Adipocyte (in vitro differentiated cells): ENCODE results near the gene MEIS2.

ENCODE experiments used
- DNase-seq: peaks from one replicate; pipeline ENCODE4 v3.0.0-alpha.2; 2015; ENCODE audit warnings: low read depth
- H3K27me3 ChIP-seq: replicated peaks from 2 replicates; pipeline ENCODE4 v1.7.0; 2013; ENCODE audit warnings: mild to moderate bottlenecking, low read length, moderate library complexity; ENCODE audit not compliant: control insufficient read depth, insufficient read depth
- H3K36me3 ChIP-seq: 2 replicates; pipeline ENCODE4 v1.7.0; 2013; ENCODE audit warnings: low read length, mild to moderate bottlenecking, moderate library complexity; ENCODE audit not compliant: control insufficient read depth, insufficient read depth, severe bottlenecking
- H3K4me1 ChIP-seq: 2 replicates; pipeline ENCODE4 v1.7.0; 2013; ENCODE audit warnings: mild to moderate bottlenecking, low read length, moderate library complexity; ENCODE audit not compliant: control insufficient read depth, insufficient read depth
- H3K4me3 ChIP-seq: 2 replicates; pipeline ENCODE4 v1.7.0; 2013; ENCODE audit warnings: mild to moderate bottlenecking, low read length, moderate library complexity
- H3K9ac ChIP-seq: 2 replicates; pipeline ENCODE4 v1.7.0; 2013; ENCODE audit warnings: mild to moderate bottlenecking, low read length, moderate library complexity
- H3K9me3 ChIP-seq: 2 replicates; pipeline ENCODE4 v1.7.0; 2013; ENCODE audit warnings: mild to moderate bottlenecking, low read length, moderate library complexity; ENCODE audit not compliant: control insufficient read depth

Gene MEIS2

DNA sequence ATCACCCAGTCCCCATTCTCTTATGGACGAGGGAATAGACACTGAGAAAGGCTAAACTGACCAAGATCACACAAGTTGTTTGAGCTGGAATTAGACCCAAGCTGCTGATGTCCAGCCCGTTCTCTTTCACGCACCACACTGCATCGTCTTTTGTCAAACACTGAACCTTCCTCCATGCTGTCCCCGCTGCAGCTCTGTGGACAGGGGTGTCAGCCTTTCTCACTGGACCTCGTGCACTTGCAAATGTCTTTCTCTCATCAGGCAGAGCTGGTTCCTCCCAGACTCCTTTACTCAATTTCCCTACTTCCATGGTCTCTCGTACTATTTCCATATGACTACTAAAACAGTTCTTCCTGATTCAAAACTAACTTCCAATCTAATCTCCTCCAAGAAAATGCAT, 161.6 kb downstream of the MEIS2 start:
- Histone ChIP-seq H3K9ac (no peak overlapping the region), H3K4me3 (no peak overlapping the region), H3K4me1 (peaks cover 11% of the 10 kb centered on the region), H3K27me3 (no peaks in the 10 kb centered on the region), H3K9me3 (no peaks in the 10 kb centered on the region), H3K36me3 (peaks cover 16% of the 10 kb centered on the region)
- no peak for DNase-seq

DNA sequence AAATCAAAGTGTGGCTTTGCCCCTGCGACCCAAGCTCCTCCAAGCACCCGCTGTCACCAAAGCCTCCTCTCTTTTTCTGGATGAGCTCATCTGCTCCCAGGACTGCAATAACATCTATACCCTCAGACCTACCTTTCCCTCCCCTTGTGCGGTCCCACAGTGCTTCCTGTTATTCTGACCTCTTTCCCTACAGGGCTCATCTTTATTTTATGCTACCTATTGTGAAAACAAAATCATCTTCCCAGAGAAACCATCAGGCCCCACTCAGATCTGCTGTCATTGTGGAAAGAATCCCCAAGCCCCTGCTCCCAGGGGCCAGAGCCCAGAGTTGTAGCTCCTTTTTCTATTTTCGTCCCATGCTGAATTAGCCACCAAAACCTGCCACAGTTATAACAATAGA, 162.2 kb downstream of the MEIS2 start:
- H3K4me1 ChIP-seq = peaks cover 11% of the 10 kb centered on the region
- no peak for DNase-seq
- H3K27me3 ChIP-seq = no peaks in the 10 kb centered on the region
- H3K36me3 ChIP-seq = peaks cover 13% of the 10 kb centered on the region
- no peak overlapping the region for H3K4me3 ChIP-seq
- H3K9ac ChIP-seq = no peak overlapping the region
- H3K9me3 ChIP-seq = no peaks in the 10 kb centered on the region

DNA sequence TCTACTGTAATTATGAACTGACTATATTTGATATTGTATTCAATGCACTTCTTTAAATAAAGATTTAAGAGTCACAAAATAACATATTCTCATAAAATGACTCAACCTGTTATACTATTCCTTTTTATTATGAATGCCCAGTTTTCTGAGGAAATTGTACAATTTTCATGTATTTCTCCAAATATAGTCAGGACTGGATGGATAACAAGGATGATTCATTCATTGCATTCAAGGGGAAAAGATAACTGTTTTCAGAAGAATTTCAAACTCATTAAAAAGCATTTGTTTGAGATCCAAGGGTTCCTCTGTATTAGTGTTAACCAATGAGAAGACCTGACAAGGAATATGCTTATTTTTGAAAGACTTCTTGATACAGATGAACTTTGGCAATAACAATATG, 163.7 kb downstream of the MEIS2 start:
- peaks cover 11% of the 10 kb centered on the region for H3K4me1 ChIP-seq
- H3K36me3 ChIP-seq = peaks cover 7% of the 10 kb centered on the region
- H3K9me3 ChIP-seq = no peaks in the 10 kb centered on the region
- no peak overlapping the region for H3K4me3 ChIP-seq
- H3K9ac ChIP-seq = no peak overlapping the region
- peak; percentile 44 for DNase-seq
- no peaks in the 10 kb centered on the region for H3K27me3 ChIP-seq

DNA sequence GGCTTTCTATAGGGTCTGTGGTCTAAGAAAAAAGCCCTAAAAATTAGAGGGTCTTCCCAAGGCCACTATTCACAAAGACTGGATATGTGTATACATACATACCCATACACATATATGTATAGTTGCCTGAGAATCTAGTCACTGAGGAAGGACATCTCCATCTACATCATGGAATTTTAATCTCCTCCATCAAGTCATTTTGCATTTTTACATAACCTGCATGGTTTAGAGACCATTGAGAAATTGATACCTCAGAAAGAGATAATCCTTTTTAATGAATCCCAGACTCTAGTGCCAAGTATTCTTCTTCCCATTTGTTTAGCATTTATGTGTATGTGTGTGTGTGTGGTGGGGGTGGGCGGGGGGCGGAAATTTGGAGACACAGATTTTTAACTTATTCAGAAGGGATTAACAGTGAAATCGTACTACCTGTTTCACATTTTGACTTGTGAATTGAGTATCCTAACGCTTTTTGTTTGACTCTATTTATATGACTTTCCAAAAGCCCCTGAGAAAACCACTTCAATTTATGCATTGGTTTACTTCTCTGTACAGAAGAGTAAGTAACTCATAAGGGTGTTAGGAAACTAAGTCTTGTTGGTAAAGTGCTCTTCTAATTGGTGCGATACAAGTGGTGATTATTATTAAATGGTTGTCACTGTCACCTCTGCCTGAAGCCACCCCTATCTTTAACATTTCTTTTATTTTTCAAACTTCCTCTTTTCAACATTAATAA, 166.9 kb downstream of the MEIS2 start:
- Histone ChIP-seq H3K9ac (no peak overlapping the region), H3K36me3 (peaks cover 6% of the 10 kb centered on the region), H3K4me3 (no peak overlapping the region), H3K27me3 (no peaks in the 10 kb centered on the region), H3K4me1 (peaks cover 11% of the 10 kb centered on the region), H3K9me3 (no peaks in the 10 kb centered on the region)
- DNase-seq = no peak

DNA sequence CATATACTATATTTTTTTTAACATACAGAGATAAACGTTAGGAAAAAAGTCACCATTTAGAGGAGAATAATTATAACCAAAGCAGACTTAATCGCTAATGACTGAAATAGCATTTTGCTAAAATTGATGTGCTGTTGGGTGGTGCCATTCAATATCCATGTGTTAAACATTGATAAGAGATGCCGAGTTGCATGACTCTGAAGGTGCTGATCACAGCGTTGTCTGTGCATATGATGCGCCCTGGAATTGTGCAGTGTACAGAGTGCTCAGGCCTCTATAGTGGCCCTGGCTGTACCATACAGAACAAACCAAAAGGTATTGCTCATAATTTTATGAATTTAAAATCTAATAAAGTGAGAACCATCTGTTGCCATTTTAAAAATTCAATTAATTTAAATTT, 168.3 kb downstream of the MEIS2 start:
- Histone ChIP-seq H3K4me1 (peaks cover 9% of the 10 kb centered on the region), H3K9ac (no peak overlapping the region), H3K4me3 (no peak overlapping the region), H3K36me3 (peaks cover 16% of the 10 kb centered on the region), H3K9me3 (no peaks in the 10 kb centered on the region), H3K27me3 (no peaks in the 10 kb centered on the region)
- DNase-seq = no peak

DNA sequence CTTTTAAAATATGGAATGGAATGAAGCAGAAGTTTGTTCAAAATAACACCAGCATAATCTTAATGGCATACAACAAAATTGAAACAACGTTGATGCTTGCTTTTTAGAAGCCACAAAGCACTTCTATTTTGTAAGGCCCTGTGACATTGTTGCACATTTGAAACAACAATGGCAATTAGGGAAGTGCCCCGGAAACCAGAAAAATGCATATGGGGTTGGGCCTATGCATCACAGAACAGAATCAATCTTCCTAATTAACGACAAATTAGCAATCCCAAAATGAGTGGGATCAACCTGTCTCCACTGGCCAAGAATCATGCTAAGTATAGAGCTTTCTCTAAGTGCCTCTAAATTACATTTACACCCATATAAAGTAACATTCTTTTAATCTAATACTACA, 168.9 kb downstream of the MEIS2 start:
- DNase-seq = no peak
- Histone ChIP-seq H3K4me3 (no peak overlapping the region), H3K36me3 (peaks cover 19% of the 10 kb centered on the region), H3K27me3 (no peaks in the 10 kb centered on the region), H3K9ac (no peak overlapping the region), H3K4me1 (peaks cover 3% of the 10 kb centered on the region), H3K9me3 (no peaks in the 10 kb centered on the region)

DNA sequence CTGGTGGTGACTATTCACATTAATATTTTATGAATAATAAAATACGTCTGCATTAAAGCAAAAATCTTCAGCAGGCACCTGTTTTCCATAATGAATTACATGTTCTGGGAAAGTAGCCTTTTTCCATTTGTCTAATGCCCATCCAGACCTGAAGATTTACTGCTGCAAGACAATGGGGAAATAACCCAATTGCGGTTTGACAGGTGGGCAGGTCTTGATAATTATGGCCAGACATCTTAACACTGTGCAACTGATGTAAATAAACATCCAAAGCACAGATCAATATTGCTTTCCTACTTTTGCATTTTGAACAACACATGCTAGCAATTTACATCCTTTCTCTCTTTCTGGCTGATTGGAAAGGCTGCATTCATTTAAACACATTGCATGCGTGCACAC, 173.9 kb downstream of the MEIS2 start:
- H3K9ac ChIP-seq = no peak overlapping the region
- peaks cover 20% of the 10 kb centered on the region for H3K36me3 ChIP-seq
- H3K9me3 ChIP-seq = no peaks in the 10 kb centered on the region
- no peak overlapping the region for H3K4me3 ChIP-seq
- no peaks in the 10 kb centered on the region for H3K4me1 ChIP-seq
- no peaks in the 10 kb centered on the region for H3K27me3 ChIP-seq
- no peak for DNase-seq

DNA sequence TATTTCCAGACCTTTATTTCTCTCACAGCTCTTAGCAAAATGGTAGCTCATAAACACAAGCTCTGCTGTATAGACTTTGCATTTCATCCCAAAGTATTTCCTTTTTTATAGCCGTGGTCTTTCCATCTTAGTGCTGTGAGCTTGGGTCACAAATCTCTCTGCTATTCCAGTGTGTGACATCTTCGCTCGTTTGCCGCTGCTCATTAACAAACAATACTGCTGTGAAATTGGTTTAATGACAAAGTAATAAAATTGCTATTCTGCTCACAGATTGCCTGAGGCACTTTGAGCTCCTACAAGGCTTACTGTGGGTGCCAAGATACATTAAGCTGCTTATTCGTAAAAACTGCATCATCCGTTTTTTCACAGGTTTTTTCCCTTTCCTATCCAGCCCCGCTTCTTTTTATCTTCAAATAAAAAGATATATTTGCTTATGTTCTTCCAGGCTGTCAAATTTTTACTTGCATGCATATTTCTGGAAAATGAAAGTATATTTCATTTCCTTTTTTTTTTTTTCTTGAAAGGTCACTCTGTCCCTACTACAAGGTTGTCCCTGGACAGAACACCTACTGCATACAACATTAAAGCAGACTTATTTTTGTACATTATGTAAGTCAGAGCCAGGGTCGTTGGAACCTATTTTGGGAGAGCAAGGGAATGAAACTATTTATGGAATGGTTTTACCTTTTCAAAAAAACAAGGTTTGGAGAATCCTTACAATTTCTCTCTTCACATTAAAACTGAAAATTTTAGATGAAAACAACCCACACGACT, 174.5 kb downstream of the MEIS2 start:
- no peak overlapping the region for H3K9ac ChIP-seq
- H3K36me3 ChIP-seq = peaks cover 20% of the 10 kb centered on the region
- H3K4me1 ChIP-seq = no peaks in the 10 kb centered on the region
- no peak for DNase-seq
- H3K27me3 ChIP-seq = no peaks in the 10 kb centered on the region
- H3K9me3 ChIP-seq = no peaks in the 10 kb centered on the region
- H3K4me3 ChIP-seq = no peak overlapping the region

DNA sequence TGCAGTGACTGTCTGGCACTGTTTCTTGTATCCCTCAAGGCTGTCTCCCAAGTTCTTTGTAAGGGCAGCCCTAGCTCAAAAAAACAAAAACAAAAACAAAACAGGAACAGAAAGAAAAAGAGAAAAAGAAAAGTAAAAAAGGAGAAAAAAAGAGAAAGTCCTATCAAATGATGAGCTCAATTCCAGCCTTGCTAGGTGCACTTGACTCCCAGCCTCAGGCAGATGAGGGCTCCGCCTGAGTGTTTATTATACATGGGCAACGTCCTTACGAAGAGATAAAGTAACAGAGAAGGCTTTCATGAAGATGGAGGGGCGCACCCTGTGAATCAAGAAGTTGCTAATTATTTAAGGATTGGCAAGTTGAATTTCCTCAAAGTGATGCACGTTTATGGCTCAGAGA, 175.3 kb downstream of the MEIS2 start:
- no peak overlapping the region for H3K9ac ChIP-seq
- no peaks in the 10 kb centered on the region for H3K9me3 ChIP-seq
- no peaks in the 10 kb centered on the region for H3K27me3 ChIP-seq
- no peak for DNase-seq
- H3K4me1 ChIP-seq = no peaks in the 10 kb centered on the region
- H3K36me3 ChIP-seq = peaks cover 20% of the 10 kb centered on the region
- no peak overlapping the region for H3K4me3 ChIP-seq

DNA sequence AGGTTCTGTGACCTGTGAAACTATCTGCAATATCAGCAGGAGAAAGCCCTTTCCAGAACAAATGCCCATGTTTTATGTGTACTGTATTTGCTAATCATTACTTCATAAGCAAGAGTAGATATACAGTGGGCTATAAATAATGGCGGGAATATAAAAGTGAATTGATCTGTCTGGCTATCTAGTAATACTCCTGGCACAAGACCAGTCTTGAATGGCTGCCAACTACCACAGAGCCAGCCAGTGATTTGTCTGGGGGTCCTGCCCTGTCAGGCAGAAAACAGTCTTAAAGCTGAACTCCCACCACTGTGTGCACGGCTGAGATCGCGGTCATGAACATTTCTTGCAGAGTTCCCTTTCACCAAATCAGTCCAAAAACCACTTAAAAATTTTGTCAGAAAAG, 176.3 kb downstream of the MEIS2 start:
- Histone ChIP-seq H3K9me3 (no peaks in the 10 kb centered on the region), H3K9ac (no peak overlapping the region), H3K4me1 (no peaks in the 10 kb centered on the region), H3K4me3 (no peak overlapping the region), H3K27me3 (no peaks in the 10 kb centered on the region), H3K36me3 (peaks cover 14% of the 10 kb centered on the region)
- no peak for DNase-seq

DNA sequence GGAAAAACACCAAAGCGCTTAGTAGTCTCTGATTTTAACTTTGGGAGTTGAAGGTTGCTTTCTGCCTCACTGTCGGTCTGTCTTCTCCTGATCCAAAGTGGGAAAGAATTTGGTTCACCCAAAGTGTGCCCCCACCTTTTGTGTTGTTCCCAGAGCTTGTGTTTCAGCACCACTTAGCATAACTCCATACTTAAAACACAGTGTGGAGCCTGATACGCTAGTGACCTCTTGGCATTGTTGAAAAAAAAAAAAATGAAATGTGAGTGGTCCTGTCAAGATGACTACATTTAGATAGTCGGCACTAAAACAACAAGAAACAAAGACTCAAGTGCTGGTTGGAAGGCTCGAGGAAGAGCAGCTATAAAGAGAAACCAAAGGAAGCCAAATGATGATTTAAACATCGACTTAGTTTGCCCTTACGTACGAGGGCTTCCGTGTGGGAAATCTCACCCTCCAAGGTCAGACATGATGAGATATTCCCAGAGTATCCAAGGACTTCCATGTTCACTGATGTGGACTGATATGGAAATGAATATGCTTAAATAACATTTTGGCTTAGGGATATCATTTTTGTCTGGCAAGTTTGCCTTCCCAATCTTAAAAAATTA, 178.8 kb downstream of the MEIS2 start:
- Histone ChIP-seq H3K27me3 (no peaks in the 10 kb centered on the region), H3K36me3 (peaks cover 8% of the 10 kb centered on the region), H3K4me1 (no peaks in the 10 kb centered on the region), H3K9ac (no peak overlapping the region), H3K4me3 (no peak overlapping the region), H3K9me3 (no peaks in the 10 kb centered on the region)
- no peak for DNase-seq
